GM19452 (cell line): ENCODE data around the gene ARL15.
"Not testable (repeated sequence)": the region's sequence is repeated elsewhere in the genome, so short reads cannot be mapped to it uniquely, and the experiment has no call there.

ENCODE experiments used
- ATAC-seq: cut with Tn5 transposase; IDR thresholded peaks from one replicate; pipeline ENCODE4 v1.9.1; 2021; ENCODE audit not compliant: unreplicated experiment

ARL15 gene

GRCh38 chr5:53997736-53998627, 312.4 kb downstream of the ARL15 start:
- ATAC-seq, result no peak

- no peak for ATAC-seq
Observed at GRCh38 chr5:53996008-53996407, 314.4 kb downstream of the ARL15 start.

- ATAC-seq, result no peak
Observed at GRCh38 chr5:53994148-53994547, 316.2 kb downstream of the ARL15 start.

- no peak for ATAC-seq
Observed at GRCh38 chr5:53991942-53992341, 318.4 kb downstream of the ARL15 start.

- ATAC-seq, result no peak
Observed at GRCh38 chr5:53987101-53987500, 323.3 kb downstream of the ARL15 start.

- ATAC-seq, result no peak
Observed at GRCh38 chr5:53985796-53986195, 324.6 kb downstream of the ARL15 start.

- ATAC-seq, result no peak
Observed at GRCh38 chr5:53984971-53985370, 325.4 kb downstream of the ARL15 start.

- no peak for ATAC-seq
Observed at GRCh38 chr5:53983568-53984460, 326.6 kb downstream of the ARL15 start.

GRCh38 chr5:53982319-53982718, 328.1 kb downstream of the ARL15 start:
- ATAC-seq, result not testable (repeated sequence)

- no peak for ATAC-seq
Observed at GRCh38 chr5:53980061-53980460, 330.3 kb downstream of the ARL15 start.

GRCh38 chr5:53974021-53974420, 336.4 kb downstream of the ARL15 start:
- no peak for ATAC-seq

- ATAC-seq, result no peak
Observed at GRCh38 chr5:53972314-53972713, 338.1 kb downstream of the ARL15 start.

- no peak for ATAC-seq
Observed at GRCh38 chr5:53971551-53971950, 338.8 kb downstream of the ARL15 start.

- ATAC-seq, result no peak
Observed at GRCh38 chr5:53971131-53971530, 339.2 kb downstream of the ARL15 start.

- no peak for ATAC-seq
Observed at GRCh38 chr5:53970475-53970874, 339.9 kb downstream of the ARL15 start.

GRCh38 chr5:53969176-53969730, 341.1 kb downstream of the ARL15 start:
- ATAC-seq, result no peak

GRCh38 chr5:53965459-53965858, 344.9 kb downstream of the ARL15 start:
- ATAC-seq, result no peak

- ATAC-seq, result no peak
Observed at GRCh38 chr5:53963958-53964357, 346.4 kb downstream of the ARL15 start.

GRCh38 chr5:53962306-53962705, 348.1 kb downstream of the ARL15 start:
- ATAC-seq, result no peak

GRCh38 chr5:53956632-53957031, 353.7 kb downstream of the ARL15 start:
- ATAC-seq, result no peak

- no peak for ATAC-seq
Observed at GRCh38 chr5:53956196-53956595, 354.2 kb downstream of the ARL15 start.

- ATAC-seq, result no peak
Observed at GRCh38 chr5:53950621-53951020, 359.8 kb downstream of the ARL15 start.
